ENCODE data around the gene STAMBP.

Gene STAMBP

DNA sequence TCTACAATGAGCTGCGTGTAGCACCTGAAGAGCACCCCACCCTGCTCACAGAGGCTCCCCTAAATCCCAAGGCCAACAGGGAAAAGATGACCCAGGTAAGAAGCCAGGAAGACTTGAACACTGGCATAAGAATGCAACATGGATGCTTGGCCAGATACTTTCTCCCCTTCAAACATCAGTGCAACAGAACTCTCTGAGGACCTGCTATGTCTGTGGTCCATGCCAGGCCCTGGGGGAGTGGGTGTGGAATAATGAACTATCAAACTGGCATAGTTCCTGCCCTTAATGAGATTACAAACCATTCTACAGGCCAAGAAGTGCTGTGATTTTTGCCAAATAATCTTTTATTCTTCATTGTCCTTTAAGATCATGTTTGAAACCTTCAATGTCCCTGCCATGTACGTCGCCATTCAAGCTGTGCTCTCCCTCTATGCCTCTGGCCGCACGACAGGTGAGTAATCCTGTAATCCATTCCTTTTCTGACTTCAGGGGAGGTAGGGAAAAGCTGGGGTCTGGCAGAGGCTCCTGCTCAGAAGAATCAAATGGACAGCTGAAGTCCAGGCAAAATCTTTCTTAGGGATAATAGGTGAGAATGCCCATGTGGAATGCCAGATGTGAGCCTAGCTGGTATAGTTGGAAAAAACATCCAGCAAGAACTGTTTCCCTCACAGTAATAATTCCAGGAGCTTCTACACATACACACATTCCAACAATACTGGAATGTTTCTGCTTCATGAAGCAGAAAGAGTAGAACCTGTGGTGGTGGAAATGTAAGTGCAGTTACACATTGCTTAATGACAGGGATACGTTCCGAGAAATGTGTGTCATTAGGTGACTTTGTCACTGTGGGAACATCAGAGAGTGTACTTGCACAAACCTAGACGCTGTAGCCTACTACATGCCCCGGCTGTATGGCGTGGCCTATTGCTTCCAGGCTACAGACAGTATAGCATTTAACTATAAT lies 80.2 kb downstream of the STAMBP start:
- DNase-seq = no peak

DNA sequence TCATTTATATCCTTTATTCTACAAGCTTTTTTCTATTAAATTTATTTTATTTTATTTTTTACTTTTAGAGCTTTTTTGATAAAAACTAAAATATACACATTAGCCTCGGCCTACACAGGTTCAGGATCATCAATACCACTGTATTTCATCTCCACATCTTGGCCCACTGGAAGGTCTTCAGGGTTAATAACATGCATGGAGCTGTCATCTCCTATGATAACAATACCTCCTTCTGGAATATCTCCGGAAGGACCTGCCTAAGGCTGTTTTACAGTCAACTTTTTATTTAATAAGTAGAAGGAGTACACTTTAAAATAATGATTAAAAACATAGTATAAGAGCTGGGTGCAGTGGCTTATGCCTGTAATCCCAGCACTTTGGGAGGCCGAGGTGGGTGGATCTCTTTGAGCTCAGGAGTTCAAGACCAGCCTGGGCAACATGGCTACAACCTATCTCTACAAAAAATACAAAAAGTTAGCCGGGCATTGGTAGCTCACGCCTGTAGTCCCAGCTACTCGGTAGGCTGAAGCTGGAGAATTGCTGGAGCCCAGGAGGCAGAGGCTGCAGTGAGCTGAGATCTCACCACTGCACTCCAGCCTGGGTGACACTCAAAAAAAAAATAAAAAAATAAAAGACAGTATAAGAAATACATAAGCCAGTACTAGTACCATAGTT lies 82.2 kb downstream of the STAMBP start:
- no peak for DNase-seq

GRCh38 chr2:73911548-73912208 lies 82.9 kb downstream of the STAMBP start:
- no peak for DNase-seq

DNA sequence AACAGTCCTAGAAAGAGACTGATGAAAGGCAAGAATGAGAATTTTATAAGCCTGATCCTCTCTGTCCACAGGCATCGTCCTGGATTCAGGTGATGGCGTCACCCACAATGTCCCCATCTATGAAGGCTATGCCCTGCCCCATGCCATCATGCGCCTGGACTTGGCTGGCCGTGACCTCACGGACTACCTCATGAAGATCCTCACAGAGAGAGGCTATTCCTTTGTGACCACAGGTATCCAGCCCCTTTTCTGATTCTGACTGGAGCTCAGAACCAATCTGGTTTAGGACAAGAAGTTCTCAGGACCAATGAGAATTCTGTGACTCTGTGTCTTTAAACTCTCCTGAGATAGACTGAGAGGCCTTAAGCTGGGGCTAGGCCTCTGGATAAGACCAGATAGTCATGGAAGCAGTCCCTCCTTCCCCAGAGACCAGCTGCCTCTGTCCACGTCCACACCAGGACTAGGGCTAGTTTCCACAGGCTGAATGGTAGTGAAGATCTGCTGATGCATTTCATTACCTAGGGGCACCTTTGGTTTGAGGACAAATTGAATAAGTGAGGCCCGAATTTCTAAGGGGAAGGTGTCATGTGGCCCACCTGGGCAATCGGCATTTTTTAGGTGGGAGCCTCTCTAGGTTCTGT lies 84.8 kb downstream of the STAMBP start:
- DNase-seq = no peak

- no peak for DNase-seq
Observed at GRCh38 chr2:73914667-73915066, 85.9 kb downstream of the STAMBP start.

- no peak for DNase-seq
Observed at GRCh38 chr2:73915437-73915993, 86.8 kb downstream of the STAMBP start.

- DNase-seq = no peak
Observed at GRCh38 chr2:73916666-73917065, 87.9 kb downstream of the STAMBP start.

GRCh38 chr2:73917296-73917695 lies 88.5 kb downstream of the STAMBP start:
- DNase-seq = no peak

DNA sequence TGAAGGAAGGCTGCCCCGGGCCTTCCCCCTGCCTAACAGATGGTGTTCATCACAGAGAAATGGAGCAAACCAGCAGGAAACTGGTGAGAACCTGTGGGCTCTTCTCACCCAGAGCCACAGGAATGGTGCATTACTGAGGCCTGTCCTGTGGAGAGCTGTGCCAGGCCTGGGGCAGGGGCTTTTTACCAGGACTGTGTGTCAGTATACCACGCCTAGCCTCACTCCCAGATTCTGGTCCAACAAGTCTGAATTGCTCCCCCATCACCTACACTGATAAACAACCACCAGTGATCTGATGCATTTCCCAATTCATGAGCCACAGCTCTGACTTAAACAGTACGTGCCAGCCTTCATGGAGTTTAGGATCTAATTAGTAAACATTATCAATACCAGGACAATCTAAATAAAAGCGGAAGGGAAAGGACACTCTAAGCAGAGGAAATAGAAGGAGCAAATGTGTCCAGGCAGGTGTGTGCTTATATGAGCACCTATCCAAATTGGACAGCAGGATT lies 89.0 kb downstream of the STAMBP start:
- no peak for DNase-seq

DNA sequence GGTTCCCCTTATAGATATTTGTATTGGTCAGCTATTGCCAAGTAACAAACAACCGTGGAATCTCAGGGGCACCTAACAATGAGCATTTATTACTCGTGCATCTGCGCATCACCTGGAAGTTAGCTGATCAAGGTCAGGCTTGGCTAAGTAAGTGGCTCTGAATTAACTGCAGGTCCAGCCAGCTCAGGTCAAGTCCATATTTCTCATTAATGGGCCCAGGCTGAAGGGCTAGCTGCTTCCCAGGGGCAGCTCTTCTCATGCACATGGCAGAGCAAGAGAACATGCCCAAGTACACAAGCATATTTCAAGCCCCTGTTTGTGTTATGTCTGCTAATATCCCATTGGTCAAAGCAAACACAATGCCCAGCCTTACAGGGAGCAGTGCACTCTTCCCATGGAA lies 90.1 kb downstream of the STAMBP start:
- no peak for DNase-seq

GRCh38 chr2:73919596-73920228 lies 91.0 kb downstream of the STAMBP start:
- no peak for DNase-seq

GRCh38 chr2:73920577-73921545 lies 92.1 kb downstream of the STAMBP start:
- DNase-seq = peak; percentile 30

DNA sequence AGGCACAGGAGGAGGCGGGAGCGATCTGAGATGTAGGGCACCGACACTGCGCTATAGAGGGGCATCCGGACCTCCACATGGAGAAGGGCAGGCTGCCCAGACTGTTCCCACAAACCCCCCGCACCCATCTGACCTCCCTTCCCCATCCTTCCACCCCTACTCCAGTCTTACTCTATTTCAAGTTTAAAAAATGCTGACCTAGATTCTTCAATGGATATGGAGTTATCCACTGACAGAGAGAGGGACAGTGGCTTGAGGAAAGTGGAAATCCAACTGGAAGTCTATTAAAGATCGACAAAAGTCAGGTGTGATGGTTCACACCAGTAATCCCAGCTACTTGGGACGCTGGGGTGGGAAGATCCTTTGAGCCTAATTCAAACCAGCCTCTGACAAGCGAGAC lies 92.8 kb downstream of the STAMBP start:
- DNase-seq = no peak

GRCh38 chr2:73922681-73923080 lies 93.9 kb downstream of the STAMBP start:
- DNase-seq = no peak
